GM21576 (cell line): ENCODE measurements around the gene MAGI1.

Experiments used
- ATAC-seq: cut with Tn5 transposase; IDR thresholded peaks from one replicate; pipeline ENCODE4 v1.9.1; 2021; ENCODE audit warnings: mild to moderate bottlenecking, moderate library complexity; ENCODE audit not compliant: unreplicated experiment

The MAGI1 gene

DNA sequence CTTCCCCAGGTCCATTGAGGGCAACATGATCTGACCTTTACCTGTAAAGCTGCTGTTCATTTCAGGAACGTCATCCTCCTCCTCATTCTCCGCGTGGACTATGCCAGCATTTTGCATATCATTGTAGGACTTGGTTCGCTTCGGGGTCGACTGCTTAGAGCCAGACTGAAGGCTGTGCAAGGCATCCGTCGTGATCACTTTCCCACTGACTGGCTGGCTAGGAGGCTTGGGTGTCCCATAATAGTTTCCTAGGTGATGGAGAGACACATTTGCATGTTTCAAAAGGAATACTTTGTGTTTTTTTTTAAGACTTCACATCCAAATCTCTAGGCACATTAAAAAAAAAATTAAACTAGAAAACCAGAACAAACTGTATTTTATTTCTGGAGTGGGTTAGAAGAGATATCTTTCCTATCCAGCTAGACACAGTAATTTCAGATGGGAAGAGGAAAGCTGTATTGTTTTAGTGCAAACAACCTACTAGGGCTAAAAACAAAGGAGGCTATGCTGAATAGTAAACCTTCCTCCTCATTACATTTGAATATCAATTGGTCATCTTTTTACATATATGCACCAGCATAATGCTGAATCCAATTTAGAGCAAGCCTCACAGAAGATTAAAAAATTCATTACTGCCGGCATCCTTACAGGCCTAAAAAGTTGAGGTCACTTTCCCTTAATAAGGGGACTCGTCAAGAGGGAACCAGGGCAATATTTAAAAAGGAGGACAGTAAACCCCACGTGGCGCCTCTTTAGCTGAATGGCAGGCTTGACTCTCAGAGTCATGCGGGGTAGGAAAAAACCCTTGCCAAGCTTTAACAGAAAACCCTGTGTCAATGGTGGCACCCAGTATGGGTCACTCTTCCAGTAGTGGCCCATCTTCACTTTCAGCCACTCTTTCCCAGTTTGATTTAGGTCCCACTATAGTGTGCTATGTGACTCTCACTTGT lies 559.9 kb downstream of the MAGI1 start:
- ATAC-seq: no peak

DNA sequence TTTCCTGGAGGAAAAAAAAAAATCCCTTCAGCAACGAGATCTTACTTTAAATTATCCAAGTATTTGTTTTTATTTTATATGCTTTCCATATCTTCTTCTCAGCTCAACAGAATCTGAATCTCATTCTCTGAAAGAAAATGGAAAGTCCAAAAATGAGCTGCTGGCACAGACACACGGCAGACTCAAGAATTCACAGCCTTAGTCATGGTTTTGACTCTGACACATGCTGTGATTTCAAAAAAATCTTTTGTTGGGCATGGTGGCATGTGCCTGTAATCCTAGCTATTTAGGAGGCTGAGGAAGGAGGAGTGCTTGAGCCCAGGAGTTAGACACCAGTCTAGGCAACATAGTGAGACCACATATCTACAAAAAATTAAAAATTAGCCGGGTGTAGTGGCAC lies 565.0 kb downstream of the MAGI1 start:
- ATAC-seq: no peak

DNA sequence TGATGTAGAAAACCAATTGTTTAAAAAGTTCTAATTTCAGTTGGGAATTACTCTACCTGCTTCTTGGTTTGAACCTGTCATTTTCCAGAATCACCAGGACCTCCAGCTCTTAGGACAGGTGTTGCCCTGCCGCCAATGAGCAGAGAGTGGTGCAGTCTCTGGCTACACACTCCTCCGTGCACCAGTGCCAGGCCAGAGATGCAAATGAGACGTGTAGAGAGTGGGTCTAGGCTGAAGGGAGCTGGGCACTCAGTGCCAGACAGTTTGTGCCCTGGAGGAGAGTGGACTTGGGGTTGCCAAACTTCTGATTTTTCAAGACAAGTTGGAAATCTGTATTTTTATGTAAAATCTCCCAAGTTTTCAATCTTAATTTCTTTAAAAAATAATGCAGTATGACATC lies 566.2 kb downstream of the MAGI1 start:
- ATAC-seq: no peak

DNA sequence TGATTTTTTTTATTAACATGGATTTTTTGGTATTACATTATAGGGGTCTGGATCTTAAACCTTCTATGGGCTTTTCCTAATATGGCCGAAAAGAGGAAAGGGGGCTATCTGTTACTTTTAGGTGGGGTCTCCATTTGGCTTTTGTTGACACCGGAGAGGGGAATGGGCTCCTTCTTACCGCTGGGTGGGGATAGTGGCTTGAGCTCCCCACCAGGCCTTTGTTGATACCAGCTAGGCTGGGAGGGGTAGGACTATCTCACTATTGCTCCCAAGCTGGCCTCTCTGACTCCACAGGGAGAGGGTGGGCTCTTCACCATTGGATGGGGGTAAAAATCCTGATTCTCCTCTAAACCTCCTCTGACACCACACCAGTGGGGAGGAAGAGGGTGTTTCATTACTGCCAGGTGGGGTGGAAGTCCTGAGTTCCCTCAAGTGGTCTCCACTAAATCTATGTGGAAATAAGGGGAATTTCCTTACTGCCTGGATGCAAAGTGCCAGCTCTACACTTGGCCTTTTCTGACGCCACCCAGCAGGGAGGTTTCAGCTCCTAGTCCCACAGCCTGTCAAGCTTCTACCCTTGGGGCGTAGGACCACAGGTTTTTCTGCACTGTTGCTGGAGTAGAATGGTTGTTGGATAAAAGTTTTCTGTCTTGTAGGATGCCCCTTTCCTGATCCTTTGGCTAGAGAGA lies 572.3 kb downstream of the MAGI1 start:
- ATAC-seq: no peak

DNA sequence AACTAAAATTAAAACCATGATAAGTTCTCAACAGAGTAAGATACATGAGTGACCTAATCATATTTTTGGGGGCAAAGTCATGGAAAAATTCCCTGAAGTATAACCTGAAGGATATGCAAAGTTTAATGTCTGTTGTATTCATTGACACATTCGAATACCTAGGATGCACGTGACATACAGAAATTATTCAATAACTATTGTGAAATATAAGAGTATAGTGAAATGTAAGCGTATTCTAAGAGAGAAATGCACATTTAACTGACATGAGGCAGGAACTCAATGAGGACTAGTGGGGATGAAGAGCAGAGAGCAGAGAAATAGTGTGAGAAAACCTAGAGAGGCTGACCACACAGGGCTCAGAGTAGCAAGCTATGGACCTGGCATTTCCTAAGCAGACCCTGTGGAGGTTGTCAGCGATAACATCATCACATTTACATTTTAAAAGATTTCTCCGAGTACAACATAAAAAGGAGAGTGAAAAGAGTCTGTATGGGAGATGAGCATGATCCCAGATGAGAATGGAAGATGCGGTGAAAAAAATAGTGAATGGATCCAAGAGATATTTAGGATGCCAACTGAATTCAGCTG lies 588.8 kb downstream of the MAGI1 start:
- ATAC-seq: no peak

DNA sequence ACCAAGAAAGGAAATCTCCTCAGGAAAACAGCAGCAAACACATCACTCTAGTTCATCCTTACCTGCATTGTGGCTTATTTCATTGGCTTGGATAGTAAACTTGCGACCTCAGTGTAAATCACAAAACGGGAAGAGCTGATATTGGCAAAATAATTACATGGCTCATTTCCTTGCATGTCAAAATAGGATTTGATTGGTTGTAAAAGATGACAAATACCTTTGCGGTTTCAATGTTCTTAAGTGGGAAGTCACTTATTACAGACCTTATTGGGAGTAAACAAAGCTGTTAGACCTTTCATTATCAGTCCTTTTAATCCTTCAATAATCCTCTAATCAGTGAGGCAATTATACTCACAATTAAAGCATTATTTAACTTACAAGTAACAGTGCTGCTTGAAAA lies 590.6 kb downstream of the MAGI1 start:
- ATAC-seq: no peak

DNA sequence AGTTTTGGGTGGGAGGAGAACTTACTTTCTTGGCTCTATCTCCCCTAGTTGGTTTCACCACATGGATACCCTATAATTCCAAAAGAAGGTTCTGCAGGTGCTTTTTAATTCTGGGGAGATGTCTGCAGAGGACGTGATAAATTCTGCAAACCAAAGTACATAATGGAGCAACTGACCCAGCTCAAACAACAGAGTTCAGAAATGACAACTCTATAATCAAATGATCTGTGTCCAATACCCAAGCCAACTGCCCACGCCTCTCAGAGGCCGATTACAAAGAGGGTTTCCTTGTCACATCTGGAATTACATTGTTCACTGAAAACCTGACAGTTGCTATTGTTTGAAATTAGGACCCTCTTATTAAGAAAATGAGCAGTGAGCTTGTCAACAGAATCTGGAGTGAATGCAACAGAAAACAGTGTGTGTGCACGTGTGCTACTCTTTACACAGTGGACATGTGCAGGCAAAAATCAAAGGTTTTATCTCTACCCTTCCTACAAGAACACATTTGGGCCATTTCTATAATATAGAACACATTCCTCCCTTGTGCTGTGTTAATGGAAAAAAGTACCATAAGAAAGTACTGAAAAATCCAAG lies 593.0 kb downstream of the MAGI1 start:
- ATAC-seq: no peak

DNA sequence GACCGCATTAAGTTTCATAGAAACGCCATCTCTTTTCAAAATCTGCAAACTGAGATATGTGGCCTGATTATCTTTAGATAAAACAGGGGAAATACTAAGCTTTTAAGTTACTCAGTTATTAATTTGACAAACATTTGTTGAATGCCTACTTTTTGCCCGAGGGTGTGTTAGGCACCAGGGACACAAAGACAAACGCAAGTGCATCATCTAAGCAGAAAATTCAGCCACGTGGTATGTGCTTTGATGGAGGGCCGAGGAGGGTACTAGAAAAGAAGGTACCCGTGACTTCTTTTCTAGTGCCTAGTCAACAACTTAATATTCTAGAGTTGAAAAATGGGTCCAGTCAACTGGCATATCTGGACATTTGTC lies 594.3 kb downstream of the MAGI1 start:
- no peak for ATAC-seq

DNA sequence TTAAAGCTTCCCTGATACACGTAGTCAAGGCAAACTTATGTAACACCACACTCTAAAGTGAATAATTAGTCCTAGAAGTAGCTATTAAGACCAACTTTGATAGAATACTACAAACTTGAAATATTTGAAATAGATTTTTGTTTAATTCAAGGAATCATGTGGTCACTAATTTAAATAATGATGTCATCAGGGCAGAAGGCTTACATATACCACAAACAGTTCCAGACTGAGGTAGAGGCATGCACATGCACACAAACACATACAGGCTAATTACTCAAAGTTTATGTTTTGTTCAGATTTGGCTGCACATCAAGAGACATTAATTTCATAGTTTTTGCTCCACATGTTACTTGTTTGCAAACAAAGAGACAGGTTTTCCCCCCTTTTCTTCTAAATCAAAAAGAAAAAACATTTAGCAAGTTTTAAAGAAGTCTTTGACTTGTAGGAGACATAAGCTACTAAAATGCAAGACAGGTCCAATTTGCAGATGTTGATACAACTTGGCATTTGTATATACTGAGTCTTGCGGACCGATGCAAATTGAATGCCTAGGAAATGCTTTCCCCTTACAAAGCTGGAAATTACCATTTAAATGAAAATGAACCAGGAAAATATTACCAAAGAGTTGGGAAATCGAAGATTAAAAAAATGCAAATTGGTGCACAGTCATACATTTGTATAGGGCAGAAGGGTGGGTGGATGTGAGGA lies 594.8 kb downstream of the MAGI1 start:
- no peak for ATAC-seq

DNA sequence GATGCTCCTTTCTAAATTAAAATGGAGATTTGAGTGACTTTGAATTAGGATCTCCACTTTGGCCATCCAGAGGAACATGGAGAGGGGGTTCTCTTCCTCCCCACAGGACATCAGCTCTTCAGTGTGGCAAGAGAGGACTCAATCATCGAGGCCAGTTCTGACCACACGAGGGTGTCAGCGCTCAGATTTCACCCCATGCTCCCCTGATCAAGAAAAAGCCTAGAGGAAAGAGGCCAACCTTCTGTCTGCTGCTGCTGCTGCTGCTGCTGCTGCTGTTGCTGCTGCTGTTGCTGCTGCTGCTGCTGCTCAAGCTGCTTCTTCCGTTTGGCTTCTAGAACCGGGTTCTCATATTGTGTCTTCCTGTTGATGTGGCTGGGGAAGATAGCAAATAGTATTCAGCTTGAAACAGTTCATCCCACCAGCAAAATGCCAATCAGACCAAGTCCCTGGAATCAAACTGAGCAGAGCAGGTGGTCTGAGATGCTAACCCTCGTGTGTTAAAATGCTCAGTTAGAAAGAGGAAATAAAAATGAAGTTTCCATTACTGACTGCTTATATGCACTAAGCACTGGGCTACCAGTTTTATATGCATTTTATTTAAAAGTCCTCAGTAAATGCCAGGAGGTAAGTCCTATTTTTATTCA lies 599.0 kb downstream of the MAGI1 start:
- no peak for ATAC-seq

DNA sequence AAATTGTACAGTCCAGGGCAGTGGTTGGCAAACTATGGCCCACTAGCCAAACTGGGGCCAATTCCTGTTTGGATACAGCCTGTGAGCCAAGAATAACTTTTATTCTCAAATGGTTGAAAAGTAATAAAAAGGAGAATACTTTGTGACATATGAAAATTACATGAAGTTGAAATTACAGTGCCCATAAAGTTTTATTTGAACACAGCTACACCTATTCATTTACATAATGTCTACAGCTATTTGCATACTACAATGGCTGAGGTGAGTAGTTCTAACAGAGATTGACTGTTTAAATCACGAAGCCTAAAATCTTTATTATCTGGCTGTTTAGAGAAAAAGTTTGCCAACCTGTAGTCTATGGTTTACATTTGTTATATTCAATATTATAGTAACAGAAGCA lies 600.1 kb downstream of the MAGI1 start:
- ATAC-seq: no peak

DNA sequence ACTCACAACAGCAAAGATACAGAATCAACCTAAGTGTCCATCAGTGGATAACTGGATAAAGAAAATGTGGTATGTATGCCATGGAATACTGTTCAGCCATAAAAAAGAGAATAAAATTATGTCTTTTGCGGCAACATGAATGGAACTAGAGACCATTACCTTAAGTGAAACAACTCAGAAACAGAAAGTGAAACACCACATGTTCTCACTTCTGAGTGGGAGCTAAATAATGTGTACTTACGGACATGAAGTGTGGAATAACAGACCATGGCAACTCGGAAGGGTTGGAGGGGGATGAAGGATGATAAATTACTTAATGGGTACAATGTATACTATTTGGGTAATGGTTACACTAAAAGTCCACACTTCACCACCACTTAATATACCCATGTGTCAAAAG lies 600.6 kb downstream of the MAGI1 start:
- no peak for ATAC-seq

DNA sequence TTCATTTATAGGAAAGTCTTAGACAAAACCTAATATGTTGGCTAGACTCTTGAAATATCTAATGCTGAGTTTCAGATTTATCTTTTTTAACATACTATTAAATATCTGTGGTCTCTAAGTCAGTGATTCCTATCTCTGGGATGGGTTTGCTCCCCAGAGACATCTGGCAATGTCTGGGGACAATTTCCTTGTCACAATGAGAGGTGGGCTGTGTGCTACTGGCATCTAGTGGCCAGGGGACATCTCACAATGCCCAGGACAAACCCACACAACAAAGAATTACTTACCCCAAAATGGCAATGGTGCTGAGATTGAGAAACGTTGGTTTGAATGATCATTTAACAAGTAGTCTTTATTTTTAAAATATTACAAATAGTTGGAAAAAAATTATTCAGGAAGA lies 602.1 kb downstream of the MAGI1 start:
- ATAC-seq: no peak

DNA sequence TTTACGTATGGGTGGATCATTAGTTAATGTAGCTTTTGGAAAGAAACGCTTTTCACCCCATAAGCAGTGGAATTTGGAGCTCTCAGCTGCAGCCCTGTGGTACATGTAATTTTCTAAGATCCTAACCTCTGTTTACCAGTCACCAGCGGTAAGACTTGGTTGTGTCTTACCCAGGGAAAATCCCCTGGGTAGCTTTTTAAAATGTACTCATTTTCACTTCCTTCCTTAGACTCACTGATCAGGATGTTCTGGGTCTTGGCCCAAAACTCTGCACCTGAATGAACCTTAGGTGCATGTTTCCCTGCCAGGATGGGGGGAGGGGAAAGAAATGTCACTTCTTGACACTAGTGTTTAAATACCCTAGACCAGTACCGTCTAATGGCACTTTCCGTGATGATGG lies 605.2 kb downstream of the MAGI1 start:
- no peak for ATAC-seq

DNA sequence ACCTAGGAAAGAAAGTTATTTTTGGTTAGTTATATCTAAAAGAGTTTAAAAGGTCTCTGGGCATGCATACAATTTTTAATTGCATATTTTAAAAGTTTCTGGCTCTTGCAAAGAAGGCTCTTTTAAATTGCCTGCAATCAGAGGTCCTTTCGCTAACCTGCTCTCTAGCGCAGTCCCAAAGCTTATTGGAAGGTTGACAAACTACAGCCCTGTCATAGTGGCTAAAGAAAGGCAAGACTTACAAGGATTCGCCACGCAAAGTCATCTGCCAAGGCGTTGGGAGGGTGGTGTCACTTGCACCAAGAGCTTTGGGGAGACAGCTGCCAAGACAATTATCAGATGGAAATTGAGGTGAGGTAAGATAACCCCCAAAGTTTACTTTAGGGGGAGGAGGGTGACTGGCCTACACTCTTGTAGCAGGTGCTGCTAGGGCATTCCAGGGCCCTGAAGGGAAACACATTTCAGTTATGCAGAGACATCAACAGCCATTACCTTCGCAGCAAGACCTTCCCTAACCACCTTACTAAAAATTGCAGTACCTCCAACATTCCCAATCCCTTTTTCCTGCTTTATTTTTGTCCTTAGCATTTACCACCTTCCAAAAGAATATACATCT lies 606.2 kb downstream of the MAGI1 start:
- no peak for ATAC-seq

DNA sequence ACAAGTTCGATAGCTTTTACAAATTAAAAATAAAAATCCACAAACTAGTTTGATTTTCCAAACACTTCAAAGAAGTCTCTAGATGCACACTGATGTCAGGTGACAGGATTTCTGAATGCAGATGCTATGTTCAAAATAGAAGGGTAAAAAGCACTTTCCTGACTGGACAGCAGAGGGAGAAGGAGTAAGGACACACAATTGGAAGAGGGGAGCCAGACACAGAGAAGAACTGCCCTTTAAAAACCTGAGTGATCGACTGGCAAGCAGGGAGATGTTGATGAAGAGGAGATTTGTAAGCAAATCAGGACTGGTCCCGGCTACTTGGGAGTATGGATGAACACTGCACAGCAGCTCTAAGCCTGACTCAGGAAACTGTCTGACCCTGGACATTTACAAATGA lies 612.8 kb downstream of the MAGI1 start:
- no peak for ATAC-seq

DNA sequence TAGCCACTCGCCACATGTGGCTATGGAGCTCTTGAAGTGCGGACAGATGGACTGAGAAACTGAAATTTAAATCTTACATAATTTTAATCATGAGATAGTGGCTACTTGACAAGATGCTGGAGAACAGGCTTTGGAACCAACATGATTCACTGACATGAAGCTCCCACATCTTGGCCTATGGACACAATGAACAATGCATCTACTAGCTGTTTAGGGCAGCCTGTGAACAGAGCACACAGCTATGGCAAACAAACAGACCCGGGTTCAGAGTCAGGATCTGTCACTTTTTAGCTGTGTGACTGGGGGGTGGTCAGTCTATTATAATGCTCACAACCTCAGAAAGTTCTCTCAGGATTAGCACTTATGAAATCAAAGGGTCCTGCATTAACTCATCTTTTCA lies 616.6 kb downstream of the MAGI1 start:
- no peak for ATAC-seq

DNA sequence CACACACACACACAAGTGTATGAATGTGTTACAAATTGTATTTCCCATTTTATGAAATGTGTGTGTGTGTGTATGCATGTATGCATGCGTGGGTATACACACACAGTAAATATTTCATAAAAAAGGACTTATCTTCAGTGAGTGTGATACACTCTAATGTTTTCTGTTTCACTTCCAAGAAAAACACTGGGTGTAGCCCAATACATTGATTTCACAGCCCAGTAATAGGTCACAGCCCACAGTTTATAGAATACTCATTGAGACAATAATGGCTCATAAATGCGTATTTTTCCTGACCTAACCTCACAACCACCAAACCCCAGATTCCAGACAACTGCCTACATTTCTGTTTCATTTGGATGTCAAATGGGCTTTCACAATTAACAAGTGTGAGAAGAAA lies 619.5 kb downstream of the MAGI1 start:
- no peak for ATAC-seq

DNA sequence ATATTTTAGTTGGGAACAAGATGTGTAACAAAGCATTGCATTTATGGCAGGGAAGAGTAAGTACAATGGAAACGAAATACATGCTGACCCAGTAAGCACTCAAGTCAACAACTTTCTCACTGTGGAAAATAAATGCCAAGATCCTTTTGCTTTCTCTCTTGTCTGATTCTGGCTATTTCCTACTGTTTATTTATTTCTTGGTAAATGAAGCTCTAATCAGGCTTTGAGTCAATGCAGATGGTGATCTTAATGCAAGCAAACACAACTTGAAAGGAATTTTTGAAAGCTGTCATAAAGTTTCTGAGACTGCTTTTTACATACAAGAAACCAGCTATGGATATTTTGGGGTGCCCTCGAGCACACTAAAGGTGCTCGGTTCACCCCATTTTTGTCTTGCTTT lies 624.8 kb downstream of the MAGI1 start:
- no peak for ATAC-seq

DNA sequence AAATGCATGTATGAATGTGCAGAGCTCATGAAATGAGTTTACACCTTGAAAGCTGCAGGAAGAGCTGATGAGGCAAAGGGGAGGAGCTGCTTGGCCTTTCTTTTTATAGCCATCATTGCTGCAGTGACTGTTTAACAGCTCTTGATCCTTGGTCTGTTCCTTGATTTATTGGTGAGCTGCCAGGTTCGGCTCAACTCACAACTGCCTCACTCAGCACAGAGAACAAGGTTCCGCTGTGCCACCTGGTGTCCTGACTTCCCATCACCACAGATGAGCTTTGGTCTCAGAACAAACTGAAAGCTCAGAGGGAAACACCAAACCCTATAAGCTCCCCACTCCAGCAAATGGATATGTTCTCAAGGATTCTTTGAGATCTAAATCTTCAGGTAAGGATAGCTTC lies 626.1 kb downstream of the MAGI1 start:
- no peak for ATAC-seq
